ENCODE measurements around the gene ENOX2.

Gene ENOX2

GRCh38 chrX:130647468-130647867 is 255.5 kb downstream of the ENOX2 start:
- Histone ChIP-seq H4K20me1 (ENCODE audit: insufficient read depth, low read length, poor library complexity, severe bottlenecking) (no peaks in the 10 kb centered on the region), H3K36me3 (ENCODE audit: insufficient read depth, low read length) (no peaks in the 10 kb centered on the region), H2AFZ (ENCODE audit: low read length) (no peak overlapping the region), H3K9me2 (replicated peaks; ENCODE audit: low read depth, low read length) (no peaks in the 10 kb centered on the region), H3F3A (ENCODE audit: low read depth) (no peaks in the 10 kb centered on the region), H3K4me3 (ENCODE audit: low read length, poor library complexity, severe bottlenecking) (no peak overlapping the region), H3K27me3 (ENCODE audit: insufficient read depth, low read length, poor library complexity, severe bottlenecking) (no peaks in the 10 kb centered on the region), H3K79me2 (ENCODE audit: insufficient read depth, low read length) (no peaks in the 10 kb centered on the region), H3K9ac (ENCODE audit: low read depth, low read length, poor library complexity, severe bottlenecking) (no peak overlapping the region), H3K4me1 (ENCODE audit: insufficient read depth, low read length, poor library complexity, severe bottlenecking) (no peaks in the 10 kb centered on the region), H3K9me3 (ENCODE audit: insufficient read depth, low read depth, low read length) (no peaks in the 10 kb centered on the region), H3K4me2 (ENCODE audit: low read depth, low read length, poor library complexity, severe bottlenecking) (no peak overlapping the region)
- TF ChIP-seq EZH2phosphoT487 (IDR thresholded peaks at IDR 0.05; ENCODE audit: borderline replicate concordance), result no peak
- no peak for TF ChIP-seq CTCF (conservative IDR thresholded peaks at IDR 0.05; ENCODE audit: low read length)

GRCh38 chrX:130645955-130646583 is 256.9 kb downstream of the ENOX2 start:
- no peak for TF ChIP-seq EZH2phosphoT487 (IDR thresholded peaks at IDR 0.05; ENCODE audit: borderline replicate concordance)
- no peak for TF ChIP-seq CTCF (conservative IDR thresholded peaks at IDR 0.05; ENCODE audit: low read length)
- no peaks in the 10 kb centered on the region for H3K4me1 ChIP-seq (ENCODE audit: insufficient read depth, low read length, poor library complexity, severe bottlenecking)
- H4K20me1 ChIP-seq (ENCODE audit: insufficient read depth, low read length, poor library complexity, severe bottlenecking), result no peaks in the 10 kb centered on the region
- H3F3A ChIP-seq (ENCODE audit: low read depth), result no peaks in the 10 kb centered on the region
- no peaks in the 10 kb centered on the region for H3K79me2 ChIP-seq (ENCODE audit: insufficient read depth, low read length)
- no peak overlapping the region for H3K9ac ChIP-seq (ENCODE audit: low read depth, low read length, poor library complexity, severe bottlenecking)
- no peaks in the 10 kb centered on the region for H3K9me2 ChIP-seq (replicated peaks; ENCODE audit: low read depth, low read length)
- no peak overlapping the region for H3K4me2 ChIP-seq (ENCODE audit: low read depth, low read length, poor library complexity, severe bottlenecking)
- H3K9me3 ChIP-seq (ENCODE audit: insufficient read depth, low read depth, low read length), result no peaks in the 10 kb centered on the region
- no peak overlapping the region for H2AFZ ChIP-seq (ENCODE audit: low read length)
- H3K36me3 ChIP-seq (ENCODE audit: insufficient read depth, low read length), result no peaks in the 10 kb centered on the region
- H3K4me3 ChIP-seq (ENCODE audit: low read length, poor library complexity, severe bottlenecking), result no peak overlapping the region
- no peaks in the 10 kb centered on the region for H3K27me3 ChIP-seq (ENCODE audit: insufficient read depth, low read length, poor library complexity, severe bottlenecking)

- H3K9me3 ChIP-seq (ENCODE audit: insufficient read depth, low read depth, low read length), result no peaks in the 10 kb centered on the region
- TF ChIP-seq EZH2phosphoT487 (IDR thresholded peaks at IDR 0.05; ENCODE audit: borderline replicate concordance) (no peak), CTCF (conservative IDR thresholded peaks at IDR 0.05; ENCODE audit: low read length) (no peak)
- no peak overlapping the region for H3K9ac ChIP-seq (ENCODE audit: low read depth, low read length, poor library complexity, severe bottlenecking)
- no peaks in the 10 kb centered on the region for H3K27me3 ChIP-seq (ENCODE audit: insufficient read depth, low read length, poor library complexity, severe bottlenecking)
- H3K4me2 ChIP-seq (ENCODE audit: low read depth, low read length, poor library complexity, severe bottlenecking), result no peak overlapping the region
- H3K9me2 ChIP-seq (replicated peaks; ENCODE audit: low read depth, low read length), result no peaks in the 10 kb centered on the region
- H3K4me1 ChIP-seq (ENCODE audit: insufficient read depth, low read length, poor library complexity, severe bottlenecking), result no peaks in the 10 kb centered on the region
- no peaks in the 10 kb centered on the region for H3K36me3 ChIP-seq (ENCODE audit: insufficient read depth, low read length)
- no peak overlapping the region for H2AFZ ChIP-seq (ENCODE audit: low read length)
- no peaks in the 10 kb centered on the region for H3F3A ChIP-seq (ENCODE audit: low read depth)
- H3K4me3 ChIP-seq (ENCODE audit: low read length, poor library complexity, severe bottlenecking), result no peak overlapping the region
- H3K79me2 ChIP-seq (ENCODE audit: insufficient read depth, low read length), result no peaks in the 10 kb centered on the region
- no peaks in the 10 kb centered on the region for H4K20me1 ChIP-seq (ENCODE audit: insufficient read depth, low read length, poor library complexity, severe bottlenecking)
Observed at GRCh38 chrX:130637591-130637990, 265.4 kb downstream of the ENOX2 start.
